SK-N-SH (cell line): ENCODE data around the gene HTR1D. TPM values are rescaled to one million over a fixed set of nuclear protein-coding genes. Genes with fewer than 3 reads are reported as not detected.

Experiments used
- CTCF ChIA-PET: fragments of 300-600, 350-600 bp; formaldehyde crosslinking; extraction: SDS; loops from one replicate; lab custom pipeline; 2021; lab: Yijun Ruan, JAX
- POLR2A ChIA-PET: fragments of 350-600 bp; sonication (Branson Sonifier 250); formaldehyde crosslinking; extraction: SDS; loops from one replicate; lab custom pipeline; 2020; ENCODE audit warnings: antibody characterized with exemption, inconsistent platforms; lab: Yijun Ruan, JAX
- DNase-seq: peaks from one replicate; pipeline ENCODE4 v3.0.0; 2012
- H2AFZ ChIP-seq: fragments of 200-600 bp; sonication (generic); 2 replicates; pipeline ENCODE4 v1.8.1; 2016; ENCODE audit warnings: antibody characterized with exemption, mild to moderate bottlenecking, low read depth
- H3F3A ChIP-seq: fragments of 200-600 bp; sonication (generic); replicated peaks from 2 replicates; pipeline ENCODE3; 2016; ENCODE audit warnings: antibody characterized with exemption, mild to moderate bottlenecking; ENCODE audit not compliant: insufficient read depth
- H3K27ac ChIP-seq, 2 experiments: fragments of 200-500 bp in 1 of 2; fragments of 200-600 bp in 1 of 2; sonication (Bioruptor generic) in 1 of 2; sonication (generic), shearing (Covaris generic) in 1 of 2; 2 replicates each; pipeline versions ENCODE4 v1.5.1 to v1.6.1; 2014 to 2016; ENCODE audit warnings: low read depth in 2 of 2, inconsistent platforms in 1 of 2, low read length in 1 of 2, mild to moderate bottlenecking in 1 of 2, mixed read lengths in 1 of 2
- H3K27me3 ChIP-seq: fragments of 200-600 bp; sonication (generic), shearing (Covaris generic); 2 replicates; pipeline ENCODE4 v1.6.1; 2016; ENCODE audit warnings: mixed run types; ENCODE audit not compliant: insufficient read depth
- H3K36me3 ChIP-seq, 2 experiments: fragments of 200-500 bp in 1 of 2; fragments of 200-600 bp in 1 of 2; sonication (Bioruptor generic) in 1 of 2; sonication (generic) in 1 of 2; replicated peaks in 1 of 2; 2 replicates each; pipeline versions ENCODE3 to v1.5.1; 2014 to 2016; ENCODE audit warnings: low read length in 1 of 2, mild to moderate bottlenecking in 1 of 2; ENCODE audit not compliant: insufficient read depth in 2 of 2, control insufficient read depth in 1 of 2
- H3K4me1 ChIP-seq, 2 experiments: fragments of 200-500 bp in 1 of 2; fragments of 200-600 bp in 1 of 2; sonication (Bioruptor generic) in 1 of 2; sonication (generic), shearing (Covaris generic) in 1 of 2; 2 replicates each; pipeline versions ENCODE4 v1.5.1 to v1.6.1; 2014 to 2016; ENCODE audit warnings: low read depth in 1 of 2, low read length in 1 of 2, mixed run types in 1 of 2; ENCODE audit not compliant: insufficient read depth in 2 of 2, control insufficient read depth in 1 of 2
- H3K4me2 ChIP-seq: fragments of 200-600 bp; sonication (generic), shearing (Covaris generic); 2 replicates; pipeline ENCODE4 v1.6.1; 2017; ENCODE audit warnings: mixed run types
- H3K4me3 ChIP-seq, 2 experiments: fragments of 200-500 bp in 1 of 2; fragments of 200-600 bp in 1 of 2; sonication (Bioruptor generic) in 1 of 2; sonication (generic), shearing (Covaris generic) in 1 of 2; 2 replicates each; pipeline versions ENCODE4 v1.5.1 to v1.8.1; 2014 to 2016; ENCODE audit warnings: low read depth in 2 of 2, inconsistent platforms in 1 of 2, low read length in 1 of 2, mild to moderate bottlenecking in 1 of 2, mixed read lengths in 1 of 2, moderate library complexity in 1 of 2
- H3K79me2 ChIP-seq: fragments of 200-600 bp; sonication (generic); 2 replicates; pipeline ENCODE4 v1.8.1; 2017; ENCODE audit warnings: mild to moderate bottlenecking; ENCODE audit not compliant: insufficient read depth
- H3K9ac ChIP-seq: fragments of 200-600 bp; sonication (generic); 2 replicates; pipeline ENCODE4 v1.6.1; 2017; ENCODE audit warnings: mixed run types
- H3K9me2 ChIP-seq: fragments of 200-600 bp; sonication (generic); 2 replicates; pipeline ENCODE4 v1.6.1; 2017; ENCODE audit warnings: mixed run types
- H3K9me3 ChIP-seq: fragments of 200-600 bp; sonication (generic); 2 replicates; pipeline ENCODE4 v1.6.1; 2017; ENCODE audit warnings: mixed run types, mild to moderate bottlenecking, moderate library complexity
- H4K20me1 ChIP-seq: fragments of 200-600 bp; sonication (generic); 2 replicates; pipeline ENCODE4 v1.6.1; 2017; ENCODE audit warnings: mild to moderate bottlenecking, mixed run types; ENCODE audit not compliant: insufficient read depth
- ELF1 ChIP-seq: IDR thresholded peaks from 2 replicates; pipeline ENCODE4 v1.4.0; 2012
- JUND ChIP-seq: IDR thresholded peaks from 2 replicates; pipeline ENCODE4 v1.4.0; 2012
- NFIC ChIP-seq: IDR thresholded peaks from 2 replicates; pipeline ENCODE4 v1.4.0; 2012; ENCODE audit warnings: borderline replicate concordance
- NRF1 ChIP-seq: IDR thresholded peaks from 2 replicates; pipeline ENCODE4 v1.6.1; 2012; ENCODE audit warnings: low read depth, mild to moderate bottlenecking, low read length
- RAD21 ChIP-seq: IDR thresholded peaks from 2 replicates; pipeline ENCODE4 v1.6.1; 2012; ENCODE audit warnings: mild to moderate bottlenecking, low read length
- RFX5 ChIP-seq: IDR thresholded peaks from 2 replicates; pipeline ENCODE4 v1.6.1; 2012; ENCODE audit warnings: mild to moderate bottlenecking, improper control_type of control experiment, low read length
- SMC3 ChIP-seq: IDR thresholded peaks from 2 replicates; pipeline ENCODE4 v1.6.1; 2012; ENCODE audit warnings: low read depth, low read length, improper control_type of control experiment
- TCF12 ChIP-seq: IDR thresholded peaks from 2 replicates; pipeline ENCODE4 v1.4.0; 2012
- TEAD4 ChIP-seq: IDR thresholded peaks from 2 replicates; pipeline ENCODE4 v1.4.0; 2012; ENCODE audit warnings: mild to moderate bottlenecking, borderline replicate concordance; ENCODE audit not compliant: insufficient read depth
- YY1 ChIP-seq: IDR thresholded peaks from 2 replicates; pipeline ENCODE4 v1.4.0; 2012; ENCODE audit warnings: low read depth, mild to moderate bottlenecking
- WGBS: methylation state at CpG from one replicate; pipeline ENCODE4 v1.1.6; 2017; ENCODE audit warnings: low lambda C conversion rate; 5-methylcytosine and 5-hydroxymethylcytosine counted together
- polyA plus RNA-seq, 3 experiments: library from polyadenylated mRNA; depleted of rRNA; stranded (reverse); fragments of >200 nt; gene quantifications; 2 replicates each; pipeline ENCODE4 v1.2.3, GENCODE V29; 2012
- TF ChIP-seq, protein P1 (sequence below): fragments of 200-600 bp; sonication (generic); IDR thresholded peaks from 2 replicates; pipeline ENCODE4 v1.6.1; 2017; ENCODE audit warnings: antibody characterized with exemption, mild to moderate bottlenecking, moderate library complexity
- TF ChIP-seq, protein P2 (sequence below): IDR thresholded peaks from 2 replicates; pipeline ENCODE4 v1.4.0; 2012; ENCODE audit warnings: low read depth, borderline replicate concordance
- TF ChIP-seq, protein P3 (sequence below): IDR thresholded peaks from 2 replicates; pipeline ENCODE4 v1.6.1; 2012; ENCODE audit warnings: mild to moderate bottlenecking, low read depth, low read length, moderate library complexity

Gene HTR1D
- polyA plus RNA-seq, 1 of the 3 experiments (the other 2 are of a cell fraction): 0.39 TPM

DNA sequence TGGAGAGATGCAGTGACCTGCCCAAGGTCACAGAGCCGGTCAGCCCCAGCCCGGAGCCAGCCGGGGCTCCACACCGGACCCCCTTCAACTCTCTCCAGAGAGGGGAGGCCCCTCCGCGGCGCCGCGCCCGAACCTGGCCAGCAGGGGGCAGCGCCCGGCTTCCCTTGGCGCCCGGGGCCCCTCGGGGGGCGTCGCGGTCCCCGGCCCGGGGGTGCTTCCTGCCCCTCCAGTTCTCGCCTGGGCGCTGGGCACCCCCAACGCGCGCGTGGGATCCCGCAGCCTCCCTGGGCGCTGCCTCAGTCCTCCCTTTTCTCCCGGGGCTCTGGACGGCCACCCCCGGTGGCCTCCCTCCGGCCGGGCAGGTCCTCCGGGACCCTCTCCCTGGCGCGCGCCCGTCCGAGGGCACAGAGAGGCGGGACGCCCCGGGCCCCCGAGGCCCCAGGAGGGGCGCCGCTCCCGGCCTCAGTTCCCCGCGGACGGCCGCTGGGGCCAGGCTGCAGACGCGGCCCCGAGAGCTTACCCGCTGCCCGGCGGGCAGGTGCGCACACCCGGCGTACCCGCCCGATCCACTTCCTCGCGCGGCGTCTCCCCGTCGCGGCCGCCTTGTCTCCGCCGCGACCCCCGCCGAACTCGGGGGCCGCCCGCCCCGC is 406 bp downstream of the HTR1D start:
- Histone ChIP-seq H3K27me3 (peaks cover 14% of the 10 kb centered on the region; the same call in 1 of the 2 replicates), H3K36me3 (no peaks in the 10 kb centered on the region), H3F3A (peaks cover 4% of the 10 kb centered on the region), H3K27ac (no peak overlapping the region), H3K9me2 (no peaks in the 10 kb centered on the region), H4K20me1 (no peaks in the 10 kb centered on the region), H2AFZ (peak overlapping the region; percentile 83; the same call in 1 of the 2 replicates), H3K79me2 (no peaks in the 10 kb centered on the region), H3K9me3 (no peaks in the 10 kb centered on the region), H3K9ac (no peak overlapping the region), H3K4me2 (peak overlapping the region; percentile 81), H3K4me1 (no peaks in the 10 kb centered on the region), H3K4me3 (peak overlapping the region; percentile 52 to 53)
- ChIA-PET POLR2A (no interaction called here), CTCF (interaction anchor here (0.6 to 5.1 kb wide), 30 partner anchors 8 to 240 kb away, joined by 3 to 28 read pairs (median 3); no protein-coding TSS in a partner anchor)
- TF ChIP-seq, protein P1, sequence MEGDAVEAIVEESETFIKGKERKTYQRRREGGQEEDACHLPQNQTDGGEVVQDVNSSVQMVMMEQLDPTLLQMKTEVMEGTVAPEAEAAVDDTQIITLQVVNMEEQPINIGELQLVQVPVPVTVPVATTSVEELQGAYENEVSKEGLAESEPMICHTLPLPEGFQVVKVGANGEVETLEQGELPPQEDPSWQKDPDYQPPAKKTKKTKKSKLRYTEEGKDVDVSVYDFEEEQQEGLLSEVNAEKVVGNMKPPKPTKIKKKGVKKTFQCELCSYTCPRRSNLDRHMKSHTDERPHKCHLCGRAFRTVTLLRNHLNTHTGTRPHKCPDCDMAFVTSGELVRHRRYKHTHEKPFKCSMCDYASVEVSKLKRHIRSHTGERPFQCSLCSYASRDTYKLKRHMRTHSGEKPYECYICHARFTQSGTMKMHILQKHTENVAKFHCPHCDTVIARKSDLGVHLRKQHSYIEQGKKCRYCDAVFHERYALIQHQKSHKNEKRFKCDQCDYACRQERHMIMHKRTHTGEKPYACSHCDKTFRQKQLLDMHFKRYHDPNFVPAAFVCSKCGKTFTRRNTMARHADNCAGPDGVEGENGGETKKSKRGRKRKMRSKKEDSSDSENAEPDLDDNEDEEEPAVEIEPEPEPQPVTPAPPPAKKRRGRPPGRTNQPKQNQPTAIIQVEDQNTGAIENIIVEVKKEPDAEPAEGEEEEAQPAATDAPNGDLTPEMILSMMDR: peak; percentile 78
- TF ChIP-seq, protein P2, sequence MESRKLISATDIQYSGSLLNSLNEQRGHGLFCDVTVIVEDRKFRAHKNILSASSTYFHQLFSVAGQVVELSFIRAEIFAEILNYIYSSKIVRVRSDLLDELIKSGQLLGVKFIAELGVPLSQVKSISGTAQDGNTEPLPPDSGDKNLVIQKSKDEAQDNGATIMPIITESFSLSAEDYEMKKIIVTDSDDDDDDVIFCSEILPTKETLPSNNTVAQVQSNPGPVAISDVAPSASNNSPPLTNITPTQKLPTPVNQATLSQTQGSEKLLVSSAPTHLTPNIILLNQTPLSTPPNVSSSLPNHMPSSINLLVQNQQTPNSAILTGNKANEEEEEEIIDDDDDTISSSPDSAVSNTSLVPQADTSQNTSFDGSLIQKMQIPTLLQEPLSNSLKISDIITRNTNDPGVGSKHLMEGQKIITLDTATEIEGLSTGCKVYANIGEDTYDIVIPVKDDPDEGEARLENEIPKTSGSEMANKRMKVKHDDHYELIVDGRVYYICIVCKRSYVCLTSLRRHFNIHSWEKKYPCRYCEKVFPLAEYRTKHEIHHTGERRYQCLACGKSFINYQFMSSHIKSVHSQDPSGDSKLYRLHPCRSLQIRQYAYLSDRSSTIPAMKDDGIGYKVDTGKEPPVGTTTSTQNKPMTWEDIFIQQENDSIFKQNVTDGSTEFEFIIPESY: no peak
- peak; percentile 61 for TF ChIP-seq SMC3
- TF ChIP-seq RAD21: peak; percentile 52
- WGBS: 0% methylated on average over 7 of the region's 78 CpGs
- DNase-seq: peak; percentile 89

DNA sequence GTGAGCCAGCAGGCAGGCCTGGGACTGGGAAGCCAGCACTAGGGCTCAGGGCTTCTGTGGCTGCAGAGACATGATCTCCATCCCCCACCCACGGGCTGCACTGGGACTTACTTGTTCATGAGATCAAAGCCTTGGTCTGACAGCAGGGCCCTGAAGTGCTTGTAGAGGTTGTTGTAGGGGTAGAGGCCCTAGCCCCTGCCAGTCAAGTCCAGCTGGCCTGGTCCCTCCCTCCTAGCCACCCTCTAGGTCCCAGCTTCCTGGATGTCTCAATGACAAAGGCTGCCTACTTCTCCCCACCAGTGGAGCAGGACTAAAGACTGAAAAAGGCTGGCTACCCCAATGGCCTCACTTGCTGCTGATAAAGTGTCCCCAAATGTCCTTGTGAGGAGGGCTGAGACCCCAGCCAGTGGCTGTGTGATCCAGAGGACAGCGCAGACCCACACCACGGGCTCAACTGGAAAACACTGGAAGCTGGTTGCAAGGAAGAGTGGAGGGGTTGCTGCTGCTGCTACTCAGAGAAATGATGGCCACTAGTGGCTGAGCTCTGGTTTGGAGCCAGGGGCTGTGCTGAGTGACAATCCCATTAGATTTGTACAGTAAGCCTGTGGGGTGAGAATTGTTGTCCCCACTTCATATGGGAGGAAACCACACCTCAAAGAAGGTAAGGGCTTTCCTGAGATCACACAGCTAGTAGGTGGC is 1.4 kb downstream of the HTR1D start:
- no peaks in the 10 kb centered on the region for H3K9me2 ChIP-seq
- H3K9ac ChIP-seq: no peak overlapping the region
- no peak overlapping the region for H3K4me3 ChIP-seq
- H3K36me3 ChIP-seq: no peaks in the 10 kb centered on the region
- 86% methylated on average over 3 of the region's 3 CpGs for WGBS
- H3F3A ChIP-seq: peaks cover 4% of the 10 kb centered on the region
- H3K9me3 ChIP-seq: no peaks in the 10 kb centered on the region
- H3K27ac ChIP-seq: no peak overlapping the region
- peaks cover 14% of the 10 kb centered on the region; the same call in 1 of the 2 replicates for H3K27me3 ChIP-seq
- no peak overlapping the region for H3K4me2 ChIP-seq
- H4K20me1 ChIP-seq: no peaks in the 10 kb centered on the region
- DNase-seq: no peak
- ChIA-PET POLR2A (no interaction called here), CTCF (interaction anchor here (0.6 to 5.1 kb wide), 23 partner anchors 11 to 239 kb away, joined by 3 to 28 read pairs (median 4); no protein-coding TSS in a partner anchor)
- H3K79me2 ChIP-seq: no peaks in the 10 kb centered on the region
- no peak for TF ChIP-seq NFIC
- TF ChIP-seq NRF1: no peak
- no peak for TF ChIP-seq ELF1
- TF ChIP-seq RFX5: no peak
- TF ChIP-seq JUND: no peak
- no peak for TF ChIP-seq TEAD4
- TF ChIP-seq TCF12: no peak
- no peak for TF ChIP-seq YY1
- TF ChIP-seq, protein P3, sequence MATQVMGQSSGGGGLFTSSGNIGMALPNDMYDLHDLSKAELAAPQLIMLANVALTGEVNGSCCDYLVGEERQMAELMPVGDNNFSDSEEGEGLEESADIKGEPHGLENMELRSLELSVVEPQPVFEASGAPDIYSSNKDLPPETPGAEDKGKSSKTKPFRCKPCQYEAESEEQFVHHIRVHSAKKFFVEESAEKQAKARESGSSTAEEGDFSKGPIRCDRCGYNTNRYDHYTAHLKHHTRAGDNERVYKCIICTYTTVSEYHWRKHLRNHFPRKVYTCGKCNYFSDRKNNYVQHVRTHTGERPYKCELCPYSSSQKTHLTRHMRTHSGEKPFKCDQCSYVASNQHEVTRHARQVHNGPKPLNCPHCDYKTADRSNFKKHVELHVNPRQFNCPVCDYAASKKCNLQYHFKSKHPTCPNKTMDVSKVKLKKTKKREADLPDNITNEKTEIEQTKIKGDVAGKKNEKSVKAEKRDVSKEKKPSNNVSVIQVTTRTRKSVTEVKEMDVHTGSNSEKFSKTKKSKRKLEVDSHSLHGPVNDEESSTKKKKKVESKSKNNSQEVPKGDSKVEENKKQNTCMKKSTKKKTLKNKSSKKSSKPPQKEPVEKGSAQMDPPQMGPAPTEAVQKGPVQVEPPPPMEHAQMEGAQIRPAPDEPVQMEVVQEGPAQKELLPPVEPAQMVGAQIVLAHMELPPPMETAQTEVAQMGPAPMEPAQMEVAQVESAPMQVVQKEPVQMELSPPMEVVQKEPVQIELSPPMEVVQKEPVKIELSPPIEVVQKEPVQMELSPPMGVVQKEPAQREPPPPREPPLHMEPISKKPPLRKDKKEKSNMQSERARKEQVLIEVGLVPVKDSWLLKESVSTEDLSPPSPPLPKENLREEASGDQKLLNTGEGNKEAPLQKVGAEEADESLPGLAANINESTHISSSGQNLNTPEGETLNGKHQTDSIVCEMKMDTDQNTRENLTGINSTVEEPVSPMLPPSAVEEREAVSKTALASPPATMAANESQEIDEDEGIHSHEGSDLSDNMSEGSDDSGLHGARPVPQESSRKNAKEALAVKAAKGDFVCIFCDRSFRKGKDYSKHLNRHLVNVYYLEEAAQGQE: no peak
- H2AFZ ChIP-seq: no peak overlapping the region
- H3K4me1 ChIP-seq: no peaks in the 10 kb centered on the region
